PC-9 (cell line): Measurements from ENCODE around the gene PCBP2.

Source experiments
- CTCF ChIP-seq: fragments of 200-600 bp; sonication (generic); conservative IDR thresholded peaks from 2 replicates; pipeline ENCODE4 v1.6.1; 2017; ENCODE audit warnings: mixed run types, antibody characterized with exemption, mild to moderate bottlenecking, moderate library complexity
- EZH2 ChIP-seq: fragments of 200-600 bp; sonication (generic); IDR thresholded peaks from 2 replicates; pipeline ENCODE4 v1.8.0; 2017; ENCODE audit warnings: antibody characterized with exemption, low read depth

- TF ChIP-seq EZH2 (no peak), CTCF (no peak)
Observed at GRCh38 chr12:53483225-53483978, 31.5 kb downstream of the PCBP2 start.
